IMR-90 (cell line): Measurements from ENCODE around the gene PATE4.

ENCODE experiments used
- CTCF ChIP-seq: conservative IDR thresholded peaks from 2 replicates; pipeline ENCODE4 v1.5.1; 2012; ENCODE audit warnings: mild to moderate bottlenecking, low read depth, low read length, improper control_type of control experiment
- FOS ChIP-seq: fragments of 150-350 bp; IDR thresholded peaks from 2 replicates; pipeline ENCODE4 v1.6.1; 2016; ENCODE audit warnings: low read depth, low read length
- MXI1 ChIP-seq: IDR thresholded peaks from 2 replicates; pipeline ENCODE4 v1.6.1; 2012; ENCODE audit warnings: low read depth, mild to moderate bottlenecking, low read length, moderate library complexity, borderline replicate concordance
- POLR2A ChIP-seq: IDR thresholded peaks from 2 replicates; pipeline ENCODE4 v1.6.1; 2012; ENCODE audit warnings: mild to moderate bottlenecking, low read depth, low read length
- RAD21 ChIP-seq: IDR thresholded peaks from 2 replicates; pipeline ENCODE4 v1.6.1; 2012; ENCODE audit warnings: low read length, improper control_type of control experiment
- RCOR1 ChIP-seq: IDR thresholded peaks from 2 replicates; pipeline ENCODE4 v1.6.1; 2012; ENCODE audit warnings: mild to moderate bottlenecking, low read length, improper control_type of control experiment; ENCODE audit not compliant: insufficient replicate concordance
- RFX5 ChIP-seq: IDR thresholded peaks from 2 replicates; pipeline ENCODE4 v1.8.0; 2012; ENCODE audit warnings: low read depth, mild to moderate bottlenecking, low read length, moderate library complexity
- SMC3 ChIP-seq: fragments of 150-350 bp; IDR thresholded peaks from 2 replicates; pipeline ENCODE4 v1.6.1; 2016; ENCODE audit warnings: low read depth, mild to moderate bottlenecking, antibody characterized with exemption, low read length, moderate library complexity

DNA sequence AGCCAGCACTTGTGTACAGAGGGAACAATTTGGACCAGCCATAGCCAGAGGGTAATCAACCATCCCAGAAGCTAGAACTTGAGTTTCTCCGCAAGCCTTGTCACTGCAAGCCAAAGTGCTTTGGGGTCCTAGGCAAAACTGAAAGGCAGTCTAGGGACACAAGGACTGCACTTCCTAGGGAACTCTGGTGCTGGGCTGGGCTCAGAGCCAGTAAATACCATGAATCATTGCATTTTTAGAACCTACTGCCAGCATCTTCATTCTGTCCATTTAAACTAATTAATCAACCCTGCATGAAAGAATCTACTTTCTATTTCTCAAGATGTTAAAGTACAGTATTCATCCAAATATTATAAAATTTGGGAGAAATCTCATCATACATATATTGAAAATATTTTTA lies 25.2 kb upstream of the PATE4 start:
- no peak for TF ChIP-seq POLR2A
- no peak for TF ChIP-seq RFX5
- no peak for TF ChIP-seq CTCF
- no peak for TF ChIP-seq RCOR1
- no peak for TF ChIP-seq RAD21
- no peak for TF ChIP-seq SMC3
- TF ChIP-seq FOS: no peak
- TF ChIP-seq MXI1: no peak
